Stimulated activated CD4-positive, alpha-beta T cell treated with anti-CD3 and anti-CD28 coated beads, Interleukin-12 subunit alpha, Interleukin-12 subunit beta, amount 100 ng/mL, for 48 hours (primary cell): Measurements from ENCODE around the gene NR2F1-AS1.

Experiments used
- DNase-seq, 3 donors: peaks; one replicate each; pipeline ENCODE4 v3.0.0-alpha.2; 2020; ENCODE audit warnings: low read depth in 2 of 3, low spot score in 1 of 3

Gene NR2F1-AS1

GRCh38 chr5:93589152-93589828 lies 8.3 kb upstream of the NR2F1-AS1 start:
- DNase-seq = no peak

- DNase-seq = no peak
Measured at GRCh38 chr5:93588352-93589151, 7.5 kb upstream of the NR2F1-AS1 start.

GRCh38 chr5:93587597-93588351 lies 6.8 kb upstream of the NR2F1-AS1 start:
- no peak for DNase-seq

GRCh38 chr5:93586736-93587596 lies 5.9 kb upstream of the NR2F1-AS1 start:
- no peak for DNase-seq

GRCh38 chr5:93585767-93586385 lies 4.9 kb upstream of the NR2F1-AS1 start:
- DNase-seq = no peak

- no peak for DNase-seq
Measured at GRCh38 chr5:93585041-93585766, 4.2 kb upstream of the NR2F1-AS1 start.

- no peak for DNase-seq
Measured at GRCh38 chr5:93584596-93585040, 3.6 kb upstream of the NR2F1-AS1 start.

- DNase-seq = no peak
Measured at GRCh38 chr5:93583768-93584595, 3.0 kb upstream of the NR2F1-AS1 start.

- no peak for DNase-seq
Measured at GRCh38 chr5:93583439-93583767, 2.4 kb upstream of the NR2F1-AS1 start.

GRCh38 chr5:93582677-93583438 lies 1.8 kb upstream of the NR2F1-AS1 start, which contains the start of gene NR2F1:
Gene NR2F1, plus strand, starts transcription at chr5:93583222. Its CDS starts 1,802 bp downstream, at chr5:93585024.
- no peak for DNase-seq

GRCh38 chr5:93582167-93582462 lies 1.1 kb upstream of the NR2F1-AS1 start:
- no peak for DNase-seq

- no peak for DNase-seq
Measured at GRCh38 chr5:93580063-93580926, 724 bp downstream of the NR2F1-AS1 start.

- no peak for DNase-seq
Measured at GRCh38 chr5:93579692-93580062, 1.3 kb downstream of the NR2F1-AS1 start.

- DNase-seq = no peak
Measured at GRCh38 chr5:93578813-93579691, 2.0 kb downstream of the NR2F1-AS1 start.

- DNase-seq = no peak
Measured at GRCh38 chr5:93577854-93578812, 2.9 kb downstream of the NR2F1-AS1 start.
